Epithelial cell of proximal tubule (primary cell): ENCODE data around the gene HSPA4. TPM values are rescaled to one million over a fixed set of nuclear protein-coding genes. Genes with fewer than 3 reads are reported as not detected.
"Not testable (repeated sequence)": the region's sequence is repeated elsewhere in the genome, so short reads cannot be mapped to it uniquely, and the experiment has no call there.

ENCODE experiments used
- DNase-seq: peaks from one replicate; pipeline ENCODE4 v3.0.0-alpha.2; 2011; ENCODE audit warnings: low read depth
- H3K4me3 ChIP-seq: 2 replicates; pipeline ENCODE4 v1.5.1; 2011; ENCODE audit warnings: low read depth, mild to moderate bottlenecking, low read length
- CTCF ChIP-seq: conservative IDR thresholded peaks from 2 replicates; pipeline ENCODE4 v1.5.1; 2012; ENCODE audit warnings: low read depth, mild to moderate bottlenecking, low read length
- total RNA-seq: library from RNA; depleted of rRNA; stranded (reverse); fragments of >200 nt; gene quantifications from 2 replicates; pipeline ENCODE4 v1.2.3, GENCODE V29; 2015

Gene HSPA4
- total RNA-seq: 105 and 123 TPM in 2 replicates

DNA sequence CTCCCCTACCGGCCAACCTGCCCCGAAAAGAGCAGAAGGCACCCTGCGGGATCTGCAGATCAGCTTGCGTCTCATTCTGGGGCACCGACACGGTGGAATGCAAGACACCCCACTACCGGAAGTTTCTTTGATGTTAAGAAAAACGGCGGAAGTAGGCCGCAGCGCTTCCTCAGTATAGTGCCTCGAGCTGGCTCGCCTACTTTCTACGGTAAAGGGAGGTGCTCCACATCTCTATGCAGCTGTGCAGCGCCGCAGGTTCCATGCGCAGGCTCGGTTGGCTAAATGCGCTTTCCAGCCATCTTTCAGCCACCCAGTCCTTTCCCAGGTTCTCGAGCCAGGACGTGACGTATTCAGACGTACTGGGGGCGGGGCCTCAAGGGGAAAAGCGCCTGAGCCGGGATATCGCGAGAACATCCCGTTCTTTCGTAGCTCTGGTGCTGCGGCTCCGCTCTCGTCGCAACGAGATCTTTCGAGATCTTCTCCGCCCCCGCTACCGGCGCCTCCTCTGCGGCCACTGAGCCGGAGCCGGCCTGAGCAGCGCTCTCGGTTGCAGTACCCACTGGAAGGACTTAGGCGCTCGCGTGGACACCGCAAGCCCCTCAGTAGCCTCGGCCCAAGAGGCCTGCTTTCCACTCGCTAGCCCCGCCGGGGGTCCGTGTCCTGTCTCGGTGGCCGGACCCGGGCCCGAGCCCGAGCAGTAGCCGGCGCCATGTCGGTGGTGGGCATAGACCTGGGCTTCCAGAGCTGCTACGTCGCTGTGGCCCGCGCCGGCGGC lies at the start of gene HSPA4:
Gene HSPA4 (plus strand): TSS at position 472 of the 775 bp plus-strand sequence. CDS start 238 bp downstream, at position 710.
- DNase-seq: peak; percentile 89
- no peak for TF ChIP-seq CTCF
- peak within 1 kb of the TSS; percentile 98 for H3K4me3 ChIP-seq

- TF ChIP-seq CTCF: no peak
- no peak for DNase-seq
- H3K4me3 ChIP-seq: no peak overlapping the region
Observed at GRCh38 chr5:133006653-133007052, 45.2 kb upstream of the HSPA4 start.

GRCh38 chr5:133008455-133008854 lies 43.4 kb upstream of the HSPA4 start:
- DNase-seq: not testable (repeated sequence)

GRCh38 chr5:133015466-133015865 lies 36.3 kb upstream of the HSPA4 start:
- no peak overlapping the region for H3K4me3 ChIP-seq
- DNase-seq: no peak
- no peak for TF ChIP-seq CTCF

More at GRCh38 chr5:133008455-133008854, 43.4 kb upstream of the HSPA4 start:
- H3K4me3 ChIP-seq: not testable (repeated sequence)

GRCh38 chr5:133017964-133018363 lies 33.8 kb upstream of the HSPA4 start:
- no peak for DNase-seq
- H3K4me3 ChIP-seq: no peak overlapping the region
- no peak for TF ChIP-seq CTCF

DNA sequence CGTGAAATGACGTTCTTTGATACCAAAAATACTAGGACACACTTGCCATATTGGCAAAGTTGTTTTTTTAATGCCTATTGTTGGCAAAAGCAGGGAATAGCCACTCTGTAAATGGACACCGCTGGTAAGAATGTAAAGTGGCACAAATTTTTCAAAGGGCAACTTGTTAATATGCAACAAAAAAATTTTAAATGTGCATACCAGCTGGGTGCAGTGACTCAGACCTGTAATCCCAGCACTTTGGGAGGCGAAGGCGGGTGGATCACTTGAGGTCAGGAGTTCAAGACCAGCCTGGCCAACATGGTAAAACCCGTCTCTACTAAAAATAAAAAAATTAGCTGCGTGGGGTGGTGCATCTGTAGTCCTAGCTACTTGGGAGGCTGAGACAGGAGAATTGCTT lies 32.3 kb upstream of the HSPA4 start:
- not testable (repeated sequence) for DNase-seq, H3K4me3 ChIP-seq

- no peak for DNase-seq
- H3K4me3 ChIP-seq: peak within 1 kb of the TSS; percentile 77
- TF ChIP-seq CTCF: no peak
Observed at GRCh38 chr5:133025804-133026663, 25.8 kb upstream of the HSPA4 start, which contains the start of gene ZCCHC10. ZCCHC10 (minus strand) TSS chr5:133026549; CDS start chr5:133026537, 12 bp downstream.
